GM11168 (cell line): ENCODE data around the gene SHMT1.

Experiments
- in situ Hi-C: fragments of 300-500 bp; cut with MboI; formaldehyde crosslinking; loops from one replicate; pipeline ENCODE4 v1.12.0; 2022; ENCODE audit warnings: low sequenced_read_pairs; ENCODE audit not compliant: unreplicated experiment

The SHMT1 gene

GRCh38 chr17:18328643-18329204 is 34.6 kb downstream of the SHMT1 start:
- in situ Hi-C loops: no loop called here

DNA sequence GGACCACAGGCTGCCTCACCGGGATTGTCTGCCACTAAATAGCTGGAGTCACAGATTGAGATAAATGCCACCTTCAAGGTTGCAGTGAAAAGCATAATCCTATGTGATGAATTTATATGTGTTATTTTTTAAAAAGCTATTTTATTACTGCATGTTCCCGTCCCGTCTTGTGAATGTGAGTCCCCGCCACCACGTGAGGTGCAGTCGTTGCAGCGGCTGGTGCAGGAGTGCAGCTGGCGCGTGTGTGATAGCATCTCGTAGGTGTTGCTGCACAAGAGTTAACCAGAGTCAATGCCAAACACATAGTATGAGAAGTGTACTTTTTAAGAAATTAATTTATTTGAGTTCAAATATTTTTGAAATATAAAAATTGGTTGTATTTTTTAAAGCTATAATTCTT is 35.8 kb downstream of the SHMT1 start:
- in situ Hi-C loops: no loop called here

DNA sequence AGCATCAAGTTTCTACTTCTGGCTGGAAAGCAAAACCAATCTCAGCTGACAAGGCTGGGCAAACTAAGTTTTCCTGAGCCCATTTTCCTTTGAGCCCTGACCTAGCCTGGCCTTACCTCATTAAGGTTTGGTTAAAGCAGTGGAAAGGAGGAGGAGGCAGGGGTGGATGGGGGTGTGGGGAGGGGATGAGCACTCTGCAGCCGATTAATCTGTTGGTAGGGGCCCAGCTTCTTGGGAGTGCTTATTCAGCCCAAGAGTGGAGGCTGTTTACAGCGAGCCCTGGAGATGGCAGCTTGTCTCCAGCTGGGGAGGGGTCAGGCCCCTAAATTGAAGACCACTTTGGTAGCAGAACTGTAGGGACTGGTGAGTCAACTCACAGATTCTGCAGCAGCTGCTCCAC is 36.3 kb downstream of the SHMT1 start:
- in situ Hi-C loops: no loop called here

- in situ Hi-C loops: no loop called here
Measured at GRCh38 chr17:18326572-18326971, 36.8 kb downstream of the SHMT1 start.

GRCh38 chr17:18326039-18326438 is 37.3 kb downstream of the SHMT1 start:
- in situ Hi-C loops: no loop called here

- in situ Hi-C loops: no loop called here
Measured at GRCh38 chr17:18324140-18325050, 39.0 kb downstream of the SHMT1 start.

DNA sequence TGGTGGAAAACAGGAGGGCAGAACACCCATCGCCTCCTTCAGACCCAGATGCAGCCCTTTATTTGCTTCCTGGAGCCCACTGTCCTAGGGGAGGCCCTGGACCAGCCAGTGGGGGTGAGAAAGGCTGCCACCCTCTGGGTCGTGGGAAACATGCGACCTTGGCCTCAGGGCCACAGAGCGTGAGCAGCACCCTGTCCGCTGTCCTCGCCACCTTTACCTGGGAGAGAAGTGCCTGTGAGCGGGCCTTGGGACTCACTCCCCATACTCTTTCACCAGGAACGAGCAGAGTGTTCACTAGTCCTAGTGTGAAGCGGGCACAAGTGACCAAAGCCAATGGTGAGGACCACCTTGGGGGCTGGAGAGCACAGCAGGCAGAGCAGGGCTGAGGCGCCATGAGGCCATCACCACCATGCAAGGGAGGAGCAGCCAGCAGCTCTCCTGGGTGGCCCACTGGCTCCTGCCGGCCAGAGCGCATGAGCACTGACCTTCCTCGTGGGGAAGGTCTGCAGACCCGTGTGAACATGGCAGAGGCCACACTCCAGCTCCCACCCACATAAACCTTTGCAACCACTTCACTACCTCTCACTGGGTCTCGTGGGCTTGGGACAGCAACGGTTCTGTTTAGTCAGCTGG is 39.7 kb downstream of the SHMT1 start:
- in situ Hi-C loops: no loop called here

DNA sequence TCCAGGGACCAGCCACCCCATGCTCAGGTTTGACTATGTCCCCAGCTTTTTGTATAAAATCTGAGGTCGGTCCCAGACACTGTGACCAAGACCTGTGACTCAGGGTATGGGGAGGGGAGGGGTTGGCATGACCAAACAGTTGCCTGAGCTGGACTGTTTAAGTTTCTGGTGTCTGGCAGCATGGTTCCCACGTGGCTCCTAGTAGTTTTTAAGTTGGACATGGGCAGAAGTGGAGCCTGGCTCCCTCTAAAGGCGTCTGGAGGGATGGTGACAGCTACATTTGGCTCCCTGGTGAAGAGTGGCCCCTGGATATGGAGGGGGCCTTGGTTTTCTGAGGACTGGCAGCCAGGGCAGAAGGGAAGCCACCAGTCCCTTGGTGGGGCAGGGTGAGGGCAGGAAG is 40.3 kb downstream of the SHMT1 start:
- in situ Hi-C loops: no loop called here

DNA sequence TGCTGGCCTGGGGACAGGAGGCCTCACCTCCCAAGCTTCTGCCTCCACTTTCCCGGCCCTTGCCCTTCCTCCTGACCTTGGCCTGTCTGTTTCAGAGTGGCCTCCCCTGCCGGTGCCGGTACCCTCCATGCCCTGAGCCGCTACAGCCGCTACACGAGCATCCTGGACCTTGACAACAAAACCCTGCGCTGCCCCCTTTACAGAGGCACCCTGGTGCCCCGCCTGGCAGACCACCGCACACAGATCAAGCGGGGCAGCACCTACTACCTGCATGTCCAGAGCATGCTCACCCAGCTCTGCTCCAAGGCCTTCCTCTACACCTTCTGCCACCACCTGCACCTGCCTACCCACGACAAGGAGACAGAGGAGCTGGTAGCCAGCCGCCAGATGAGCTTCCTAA is 40.8 kb downstream of the SHMT1 start:
- in situ Hi-C loops: no loop called here

DNA sequence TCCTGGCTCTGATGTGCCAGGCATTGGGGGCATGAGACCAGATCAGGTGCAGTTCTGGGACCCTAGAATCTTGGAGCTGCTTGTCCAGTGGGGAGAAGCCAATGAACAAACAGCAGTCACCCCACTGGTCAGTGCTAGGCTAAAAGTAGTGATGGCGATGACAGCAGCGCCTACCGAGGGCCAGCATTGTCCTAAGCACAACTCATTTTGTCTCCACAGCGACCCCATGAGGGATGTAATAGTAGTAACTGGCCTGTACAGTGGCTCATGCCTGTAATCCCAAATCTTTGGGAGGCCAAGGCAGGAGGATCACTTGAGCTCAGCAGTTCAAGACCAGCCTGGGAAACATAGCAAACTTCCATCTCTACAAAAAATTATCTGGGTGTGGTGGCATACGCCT is 42.0 kb downstream of the SHMT1 start:
- in situ Hi-C loops: no loop called here

GRCh38 chr17:18320301-18320700 is 43.0 kb downstream of the SHMT1 start:
- in situ Hi-C loops: no loop called here

GRCh38 chr17:18319604-18320256 is 43.6 kb downstream of the SHMT1 start:
- in situ Hi-C loops: no loop called here

- in situ Hi-C loops: no loop called here
Measured at GRCh38 chr17:18318771-18319450, 44.4 kb downstream of the SHMT1 start.

- in situ Hi-C loops: no loop called here
Measured at GRCh38 chr17:18318117-18318516, 45.2 kb downstream of the SHMT1 start.

- in situ Hi-C loops: no loop called here
Measured at GRCh38 chr17:18315961-18316360, 47.4 kb downstream of the SHMT1 start.

DNA sequence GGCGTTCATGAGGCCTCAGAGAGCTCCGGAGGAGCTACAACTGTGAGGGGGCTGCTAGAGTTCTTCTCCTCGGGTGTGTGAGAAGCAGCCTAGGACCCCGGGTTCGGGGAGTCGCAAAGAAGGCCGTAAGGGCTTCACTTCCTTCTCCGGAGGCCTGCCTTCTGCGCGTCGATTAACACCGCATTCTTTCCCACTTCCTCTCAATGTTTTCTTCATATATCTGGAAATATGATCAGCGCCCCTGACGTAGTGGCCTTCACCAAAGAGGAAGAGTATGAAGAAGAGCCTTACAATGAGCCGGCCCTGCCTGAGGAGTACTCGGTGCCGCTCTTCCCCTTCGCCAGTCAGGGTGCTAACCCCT is 47.8 kb downstream of the SHMT1 start:
- in situ Hi-C loops: no loop called here

DNA sequence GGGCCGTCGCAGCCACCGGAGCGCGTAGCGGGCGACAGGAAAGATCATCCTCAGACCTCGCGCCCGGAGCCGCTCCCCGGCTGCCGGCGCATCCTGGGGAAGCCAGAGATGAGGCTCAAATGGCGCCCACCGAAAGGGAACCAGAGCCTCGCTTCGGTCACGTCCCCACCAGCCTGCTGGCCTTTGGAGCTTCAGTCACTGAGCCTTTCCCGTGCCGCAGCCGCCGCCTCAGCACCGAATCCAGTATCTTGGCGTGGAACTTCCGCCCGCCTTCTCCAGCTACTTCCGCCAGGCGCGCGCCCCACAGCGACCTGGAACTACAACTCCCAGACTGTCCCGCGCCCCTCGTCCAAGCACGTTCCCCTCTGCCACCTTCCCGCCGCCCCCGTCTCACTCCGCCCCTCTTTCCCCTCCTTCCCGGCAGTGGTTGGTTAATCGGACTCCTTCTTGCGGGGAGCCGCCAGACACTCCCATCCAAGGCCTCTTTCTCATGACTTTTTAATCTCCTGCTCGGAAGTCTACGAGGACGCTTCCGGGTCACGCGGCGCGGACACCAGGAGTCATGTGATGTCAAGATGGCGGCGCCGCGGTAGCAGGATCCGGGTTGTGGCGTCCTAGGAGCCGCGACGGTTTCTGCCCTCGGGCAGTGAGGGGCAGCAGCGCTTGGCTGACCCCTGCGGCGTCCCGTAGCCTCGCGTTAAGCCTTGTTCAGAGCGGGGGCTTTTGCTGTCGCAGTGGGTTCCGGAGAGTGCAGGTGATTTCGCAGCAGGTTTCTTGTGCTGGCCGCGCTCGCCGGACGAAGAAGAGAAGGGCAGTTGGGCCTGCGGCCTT is 48.4 kb downstream of the SHMT1 start, which contains the start of the genes SMCR8 and TOP3A:
TSS of gene SMCR8 (plus strand) at position 563 of the 831 bp plus-strand sequence. CDS start 497 bp downstream, outside the sequence.
TSS of gene TOP3A (minus strand) at position 264 of the 831 bp plus-strand sequence. CDS start at position 48, 216 bp downstream.
- in situ Hi-C loops: no loop called here

DNA sequence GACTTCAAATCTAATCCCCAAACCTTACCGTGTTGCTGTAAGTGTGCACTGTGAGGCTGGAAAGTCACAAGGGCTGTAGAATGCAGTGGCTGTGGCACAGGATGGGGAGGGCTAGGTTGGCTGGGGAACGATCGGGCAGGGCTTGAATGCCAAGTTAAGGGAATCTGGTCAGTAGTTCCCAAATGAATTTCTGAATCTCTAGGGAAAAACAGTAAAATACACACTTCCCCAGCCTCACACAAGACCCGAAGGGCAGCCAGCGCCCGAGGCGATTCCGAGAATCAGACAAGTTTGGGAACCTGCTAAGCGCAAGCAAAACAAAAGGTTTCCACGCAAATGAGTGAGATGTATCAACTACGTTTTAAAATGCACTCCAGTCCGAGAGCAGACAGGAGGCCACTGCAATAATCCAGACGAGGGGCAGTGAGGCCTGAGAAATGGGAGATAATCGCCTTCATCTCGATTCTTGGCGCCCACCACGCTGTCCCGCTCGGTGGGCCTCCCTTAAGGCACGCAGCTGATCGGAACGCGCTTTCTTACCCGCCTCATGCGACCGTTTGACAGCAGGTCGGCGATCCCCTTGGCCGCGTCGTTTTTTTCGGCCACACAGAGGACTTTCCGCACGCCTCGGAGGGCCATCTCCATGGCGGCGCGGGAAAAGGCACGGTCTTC is 49.2 kb downstream of the SHMT1 start:
- in situ Hi-C loops: no loop called here

GRCh38 chr17:18309202-18309601 is 54.1 kb downstream of the SHMT1 start:
- in situ Hi-C loops: no loop called here
